SW 1271 (cell line): ENCODE results near the gene DYNLT4.
"Not testable (repeated sequence)": the region's sequence is repeated elsewhere in the genome, so short reads cannot be mapped to it uniquely, and the experiment has no call there.

Experiments used
- DNase-seq, 2 experiments: peaks; one replicate each; lab custom pipeline; 2025; lab: John Stamatoyannopoulos, UW

Gene DYNLT4

GRCh38 chr1:44828841-44829440 is 21.8 kb upstream of the DYNLT4 start:
- DNase-seq = no peak

- no peak for DNase-seq
Measured at GRCh38 chr1:44828003-44828651, 21.0 kb upstream of the DYNLT4 start.

- DNase-seq = no peak
Measured at GRCh38 chr1:44827197-44828002, 20.2 kb upstream of the DYNLT4 start.

- DNase-seq = no peak
Measured at GRCh38 chr1:44826375-44827196, 19.4 kb upstream of the DYNLT4 start.

- DNase-seq = not testable (repeated sequence)
Measured at GRCh38 chr1:44824392-44824791, 17.2 kb upstream of the DYNLT4 start.

GRCh38 chr1:44822981-44823451 is 15.9 kb upstream of the DYNLT4 start:
- no peak for DNase-seq

- no peak for DNase-seq
Measured at GRCh38 chr1:44822131-44822701, 15.1 kb upstream of the DYNLT4 start.

- DNase-seq = no peak
Measured at GRCh38 chr1:44821240-44821715, 14.1 kb upstream of the DYNLT4 start.

GRCh38 chr1:44820328-44821239 is 13.4 kb upstream of the DYNLT4 start:
- no peak for DNase-seq

GRCh38 chr1:44819608-44820327 is 12.6 kb upstream of the DYNLT4 start:
- DNase-seq = no peak

GRCh38 chr1:44819196-44819607 is 12.1 kb upstream of the DYNLT4 start:
- no peak for DNase-seq

- no peak for DNase-seq
Measured at GRCh38 chr1:44817771-44818495, 10.8 kb upstream of the DYNLT4 start.

- no peak for DNase-seq
Measured at GRCh38 chr1:44817307-44817706, 10.2 kb upstream of the DYNLT4 start.

GRCh38 chr1:44815926-44816325 is 8.8 kb upstream of the DYNLT4 start:
- DNase-seq = not testable (repeated sequence)

- no peak for DNase-seq
Measured at GRCh38 chr1:44812822-44813543, 5.8 kb upstream of the DYNLT4 start.

- no peak for DNase-seq
Measured at GRCh38 chr1:44811234-44811633, 4.1 kb upstream of the DYNLT4 start.

GRCh38 chr1:44810762-44811105 is 3.6 kb upstream of the DYNLT4 start:
- not testable (repeated sequence) for DNase-seq

GRCh38 chr1:44810101-44810761 is 3.1 kb upstream of the DYNLT4 start:
- no peak for DNase-seq
